NCI-H524 treated with DMSO at 0.1 percent for 48 hours (cell line): ENCODE results near the gene TSG101.

Experiments
- DNase-seq: peaks from one replicate; lab custom pipeline; 2025; lab: John Stamatoyannopoulos, UW

TSG101 gene

GRCh38 chr11:18492888-18493287 lies 33.9 kb downstream of the TSG101 start:
- no peak for DNase-seq

GRCh38 chr11:18491924-18492323 lies 34.8 kb downstream of the TSG101 start:
- no peak for DNase-seq

- no peak for DNase-seq
Measured at GRCh38 chr11:18490736-18491485, 35.8 kb downstream of the TSG101 start.

- no peak for DNase-seq
Measured at GRCh38 chr11:18490319-18490718, 36.4 kb downstream of the TSG101 start.

- DNase-seq, result no peak
Measured at GRCh38 chr11:18485913-18486528, 40.7 kb downstream of the TSG101 start.

GRCh38 chr11:18479063-18479462 lies 47.7 kb downstream of the TSG101 start:
- DNase-seq, result no peak

- DNase-seq, result no peak
Measured at GRCh38 chr11:18472587-18472986, 54.2 kb downstream of the TSG101 start.

- no peak for DNase-seq
Measured at GRCh38 chr11:18471995-18472394, 54.7 kb downstream of the TSG101 start.

GRCh38 chr11:18468961-18469360 lies 57.8 kb downstream of the TSG101 start:
- no peak for DNase-seq

GRCh38 chr11:18468059-18468458 lies 58.7 kb downstream of the TSG101 start:
- no peak for DNase-seq

- DNase-seq, result no peak
Measured at GRCh38 chr11:18466402-18466801, 60.3 kb downstream of the TSG101 start.

- peak; percentile 4 for DNase-seq
Measured at GRCh38 chr11:18463439-18463838, 63.3 kb downstream of the TSG101 start.

GRCh38 chr11:18461909-18462308 lies 64.8 kb downstream of the TSG101 start:
- no peak for DNase-seq

GRCh38 chr11:18459634-18460033 lies 67.1 kb downstream of the TSG101 start:
- DNase-seq, result no peak

- no peak for DNase-seq
Measured at GRCh38 chr11:18457450-18457849, 69.3 kb downstream of the TSG101 start.

- no peak for DNase-seq
Measured at GRCh38 chr11:18455686-18456372, 70.9 kb downstream of the TSG101 start, which contains the start of gene LDHAL6A. LDHAL6A (plus strand) TSS chr11:18455856; CDS start chr11:18456681, 825 bp downstream.

- DNase-seq, result no peak
Measured at GRCh38 chr11:18452927-18453326, 73.8 kb downstream of the TSG101 start.

- no peak for DNase-seq
Measured at GRCh38 chr11:18449251-18449650, 77.5 kb downstream of the TSG101 start.

- no peak for DNase-seq
Measured at GRCh38 chr11:18438691-18439090, 88.1 kb downstream of the TSG101 start.
